ENCODE measurements around the gene ARHGEF4.
"Not testable (repeated sequence)": the region's sequence is repeated elsewhere in the genome, so short reads cannot be mapped to it uniquely, and the experiment has no call there.

The ARHGEF4 gene

GRCh38 chr2:131052741-131053263 lies 216.1 kb downstream of the ARHGEF4 start:
- no peak for DNase-seq (ENCODE audit: low spot score)

GRCh38 chr2:131054488-131054887 lies 217.8 kb downstream of the ARHGEF4 start:
- DNase-seq (ENCODE audit: low spot score) = no peak

- DNase-seq (ENCODE audit: low spot score) = peak; percentile 28
Observed at GRCh38 chr2:131055169-131056065, 218.7 kb downstream of the ARHGEF4 start.

GRCh38 chr2:131056204-131056931 lies 219.7 kb downstream of the ARHGEF4 start:
- DNase-seq (ENCODE audit: low spot score) = no peak

GRCh38 chr2:131056932-131057287 lies 220.2 kb downstream of the ARHGEF4 start:
- no peak for DNase-seq (ENCODE audit: low spot score)

- no peak for DNase-seq (ENCODE audit: low spot score)
Observed at GRCh38 chr2:131058214-131058843, 221.6 kb downstream of the ARHGEF4 start.

- no peak for DNase-seq (ENCODE audit: low spot score)
Observed at GRCh38 chr2:131058920-131059319, 222.2 kb downstream of the ARHGEF4 start.

- no peak for DNase-seq (ENCODE audit: low spot score)
Observed at GRCh38 chr2:131063501-131064283, 227.0 kb downstream of the ARHGEF4 start.

- DNase-seq (ENCODE audit: low spot score) = no peak
Observed at GRCh38 chr2:131064589-131065512, 228.1 kb downstream of the ARHGEF4 start.

GRCh38 chr2:131067465-131068125 lies 230.9 kb downstream of the ARHGEF4 start:
- DNase-seq (ENCODE audit: low spot score) = no peak

- DNase-seq (ENCODE audit: low spot score) = not testable (repeated sequence)
Observed at GRCh38 chr2:131068172-131068571, 231.5 kb downstream of the ARHGEF4 start.

- not testable (repeated sequence) for DNase-seq (ENCODE audit: low spot score)
Observed at GRCh38 chr2:131075578-131075977, 238.9 kb downstream of the ARHGEF4 start.

GRCh38 chr2:131076707-131077106 lies 240.0 kb downstream of the ARHGEF4 start:
- DNase-seq (ENCODE audit: low spot score) = no peak

- no peak for DNase-seq (ENCODE audit: low spot score)
Observed at GRCh38 chr2:131077182-131077846, 240.6 kb downstream of the ARHGEF4 start.

GRCh38 chr2:131077966-131078365 lies 241.3 kb downstream of the ARHGEF4 start:
- DNase-seq (ENCODE audit: low spot score) = no peak

- DNase-seq (ENCODE audit: low spot score) = not testable (repeated sequence)
Observed at GRCh38 chr2:131079931-131080330, 243.2 kb downstream of the ARHGEF4 start.

GRCh38 chr2:131081190-131081589 lies 244.5 kb downstream of the ARHGEF4 start:
- no peak for DNase-seq (ENCODE audit: low spot score)

GRCh38 chr2:131085646-131086045 lies 248.9 kb downstream of the ARHGEF4 start:
- no peak for DNase-seq (ENCODE audit: low spot score)

- peak; percentile 35 for DNase-seq (ENCODE audit: low spot score)
Observed at GRCh38 chr2:131092458-131093005, 255.8 kb downstream of the ARHGEF4 start.
